Fibroblast of lung (primary cell): Measurements from ENCODE around the gene FCRLB. TPM values are rescaled to one million over a fixed set of nuclear protein-coding genes. Genes with fewer than 3 reads are reported as not detected.

ENCODE experiments used
- DNase-seq, 2 donors: peaks; one replicate each; pipeline versions ENCODE4 v3.0.0 to v3.0.0-alpha.2; 2010; ENCODE audit warnings: low read depth in 2 of 2
- H2AFZ ChIP-seq: 2 replicates; pipeline ENCODE4 v1.5.1; 2012; ENCODE audit warnings: low read length, control low read depth, inconsistent platforms
- H3K27ac ChIP-seq: 2 replicates; pipeline ENCODE4 v1.5.1; 2011; ENCODE audit warnings: low read length, control low read depth; ENCODE audit not compliant: insufficient read depth
- H3K27me3 ChIP-seq: 2 replicates; pipeline ENCODE4 v1.5.1; 2011; ENCODE audit warnings: mild to moderate bottlenecking, low read length; ENCODE audit not compliant: control insufficient read depth, insufficient read depth
- H3K36me3 ChIP-seq: 2 replicates; pipeline ENCODE4 v1.5.1; 2011; ENCODE audit warnings: low read length; ENCODE audit not compliant: control insufficient read depth, insufficient read depth
- H3K4me1 ChIP-seq: 2 replicates; pipeline ENCODE4 v1.5.1; 2011; ENCODE audit warnings: low read length; ENCODE audit not compliant: control insufficient read depth, insufficient read depth; ENCODE audit errors: extremely low read depth
- H3K4me2 ChIP-seq: 2 replicates; pipeline ENCODE4 v1.5.1; 2011; ENCODE audit warnings: low read length, control low read depth; ENCODE audit not compliant: insufficient read depth; ENCODE audit errors: extremely low read depth
- H3K4me3 ChIP-seq, 4 experiments: fragments of 200-600 bp in 1 of 4; sonication (generic) in 1 of 4; replicated peaks in 1 of 4; 2 replicates each; pipeline ENCODE4 v1.5.1; 2011 to 2016; ENCODE audit warnings: low read length in 4 of 4, low read depth in 3 of 4, mild to moderate bottlenecking in 3 of 4, control low read depth in 2 of 4, inconsistent platforms in 1 of 4, mixed read lengths in 1 of 4; ENCODE audit not compliant: insufficient read depth in 1 of 4; ENCODE audit errors: control extremely low read depth in 1 of 4
- H3K79me2 ChIP-seq: 2 replicates; pipeline ENCODE4 v1.5.1; 2012; ENCODE audit warnings: mild to moderate bottlenecking, low read length, inconsistent platforms; ENCODE audit not compliant: control insufficient read depth, insufficient read depth
- H3K9ac ChIP-seq: 2 replicates; pipeline ENCODE4 v1.5.1; 2011; ENCODE audit warnings: mild to moderate bottlenecking, low read length, control low read depth; ENCODE audit not compliant: insufficient read depth
- H3K9me3 ChIP-seq: 2 replicates; pipeline ENCODE4 v1.5.1; 2012; ENCODE audit warnings: low read depth, low read length; ENCODE audit not compliant: control insufficient read depth, insufficient read depth
- H4K20me1 ChIP-seq: 2 replicates; pipeline ENCODE4 v1.5.1; 2011; ENCODE audit warnings: low read length; ENCODE audit not compliant: control insufficient read depth, insufficient read depth; ENCODE audit errors: extremely low read depth
- EZH2 ChIP-seq: IDR thresholded peaks from 2 replicates; pipeline ENCODE4 v1.5.1; 2012; ENCODE audit warnings: low read length, control low read depth, mild to moderate bottlenecking; ENCODE audit errors: missing control alignments
- polyA plus RNA-seq, 2 donors: library from polyadenylated mRNA; depleted of rRNA in 1 of 2; stranded (reverse) in 1 of 2; unstranded in 1 of 2; fragments of >200 nt; gene quantifications; 2 replicates each; pipeline ENCODE4 v1.2.1, GENCODE V29; 2011 to 2012; ENCODE audit warnings: missing spikeins in 1 of 2
- total RNA-seq: library from RNA; depleted of rRNA; stranded (reverse); fragments of >200 nt; gene quantifications from 2 replicates; pipeline ENCODE4 v1.2.1, GENCODE V29; 2014
- TF ChIP-seq, protein P1 (sequence below), 2 donors: IDR thresholded peaks in 1 of 2; conservative IDR thresholded peaks in 1 of 2; 1 replicate in 1 of 2; 2 replicates in 1 of 2; pipeline ENCODE4 v1.5.1; 2011 to 2012; ENCODE audit warnings: low read length in 2 of 2, control low read depth in 1 of 2, inconsistent platforms in 1 of 2, low read depth in 1 of 2, mild to moderate bottlenecking in 1 of 2

FCRLB gene
- total and polyA plus RNA-seq, 2 donors (not counting 1 experiment from before 2014, with no cell fraction given), result 0.45 to 1.2 TPM

DNA sequence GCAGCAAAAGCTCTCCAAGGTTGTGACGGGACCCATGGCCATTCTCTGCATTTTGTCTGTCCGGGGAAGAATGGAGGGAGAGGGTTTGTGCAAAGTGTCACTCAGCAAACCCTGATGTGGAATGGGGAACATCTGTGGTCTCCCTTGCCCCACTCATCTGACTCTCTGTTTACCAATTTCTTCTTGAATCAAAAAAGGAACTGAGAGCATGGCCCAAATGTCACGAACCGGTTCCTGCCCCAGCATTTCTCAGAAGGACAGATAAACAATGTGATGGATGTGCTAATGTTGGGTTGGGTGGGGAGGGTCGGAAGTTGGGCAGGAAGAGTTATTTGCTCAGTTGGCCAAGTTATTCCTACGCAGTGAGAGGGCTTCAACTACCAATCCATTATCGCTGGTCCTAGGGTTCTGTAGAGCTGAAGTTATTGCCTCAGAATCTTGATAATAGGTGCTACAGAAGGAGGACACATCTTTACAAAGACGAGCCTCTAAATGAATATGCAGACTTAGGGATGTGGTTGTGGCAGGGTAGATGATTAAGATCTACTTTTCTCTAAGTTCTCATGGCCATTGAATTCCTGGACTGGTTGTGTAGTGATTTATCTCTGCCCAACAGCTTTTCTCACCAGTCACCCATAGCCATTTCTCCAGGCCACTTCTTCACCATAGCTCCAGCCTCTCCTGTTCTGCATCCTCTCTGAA, 18.7 kb downstream of the FCRLB start:
- no peak overlapping the region for H2AFZ ChIP-seq
- no peak for TF ChIP-seq EZH2
- TF ChIP-seq, protein P1, sequence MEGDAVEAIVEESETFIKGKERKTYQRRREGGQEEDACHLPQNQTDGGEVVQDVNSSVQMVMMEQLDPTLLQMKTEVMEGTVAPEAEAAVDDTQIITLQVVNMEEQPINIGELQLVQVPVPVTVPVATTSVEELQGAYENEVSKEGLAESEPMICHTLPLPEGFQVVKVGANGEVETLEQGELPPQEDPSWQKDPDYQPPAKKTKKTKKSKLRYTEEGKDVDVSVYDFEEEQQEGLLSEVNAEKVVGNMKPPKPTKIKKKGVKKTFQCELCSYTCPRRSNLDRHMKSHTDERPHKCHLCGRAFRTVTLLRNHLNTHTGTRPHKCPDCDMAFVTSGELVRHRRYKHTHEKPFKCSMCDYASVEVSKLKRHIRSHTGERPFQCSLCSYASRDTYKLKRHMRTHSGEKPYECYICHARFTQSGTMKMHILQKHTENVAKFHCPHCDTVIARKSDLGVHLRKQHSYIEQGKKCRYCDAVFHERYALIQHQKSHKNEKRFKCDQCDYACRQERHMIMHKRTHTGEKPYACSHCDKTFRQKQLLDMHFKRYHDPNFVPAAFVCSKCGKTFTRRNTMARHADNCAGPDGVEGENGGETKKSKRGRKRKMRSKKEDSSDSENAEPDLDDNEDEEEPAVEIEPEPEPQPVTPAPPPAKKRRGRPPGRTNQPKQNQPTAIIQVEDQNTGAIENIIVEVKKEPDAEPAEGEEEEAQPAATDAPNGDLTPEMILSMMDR (conservative IDR thresholded peaks at IDR 0.05 in 1 of 2, IDR thresholded peaks at IDR 0.05 in 1 of 2; ENCODE audit: low read depth in 1 of 2, low read length in 2 of 2), result no peak
- no peak for DNase-seq
- no peaks in the 10 kb centered on the region for H3K27me3 ChIP-seq
- H3K36me3 ChIP-seq, result no peaks in the 10 kb centered on the region
- no peaks in the 10 kb centered on the region for H4K20me1 ChIP-seq
- H3K27ac ChIP-seq, result no peak overlapping the region
- no peaks in the 10 kb centered on the region for H3K9me3 ChIP-seq
- peaks cover 5% of the 10 kb centered on the region for H3K4me1 ChIP-seq
- no peak overlapping the region for H3K4me2 ChIP-seq
- no peak overlapping the region for H3K9ac ChIP-seq
- H3K4me3 ChIP-seq, result no peak overlapping the region
- H3K79me2 ChIP-seq, result no peaks in the 10 kb centered on the region

DNA sequence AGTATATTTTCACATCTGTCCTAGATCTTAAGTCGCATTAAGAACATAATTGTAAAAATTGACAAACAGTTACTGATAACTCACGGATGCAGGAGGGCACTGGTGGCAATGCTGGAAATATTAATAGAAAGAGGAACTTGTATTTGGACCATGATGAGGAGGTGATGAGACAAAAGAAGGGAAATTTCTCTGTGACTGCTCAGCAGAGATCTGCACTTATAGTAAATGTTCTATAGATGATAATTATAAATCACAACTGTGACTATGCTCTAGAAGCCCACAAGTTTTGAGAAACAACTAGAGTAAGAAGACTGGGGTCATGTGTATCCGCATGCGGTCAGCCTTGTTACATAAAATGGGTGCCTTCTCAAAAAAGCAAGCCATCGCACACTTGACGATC, 19.6 kb downstream of the FCRLB start:
- no peak overlapping the region for H2AFZ ChIP-seq

DNA sequence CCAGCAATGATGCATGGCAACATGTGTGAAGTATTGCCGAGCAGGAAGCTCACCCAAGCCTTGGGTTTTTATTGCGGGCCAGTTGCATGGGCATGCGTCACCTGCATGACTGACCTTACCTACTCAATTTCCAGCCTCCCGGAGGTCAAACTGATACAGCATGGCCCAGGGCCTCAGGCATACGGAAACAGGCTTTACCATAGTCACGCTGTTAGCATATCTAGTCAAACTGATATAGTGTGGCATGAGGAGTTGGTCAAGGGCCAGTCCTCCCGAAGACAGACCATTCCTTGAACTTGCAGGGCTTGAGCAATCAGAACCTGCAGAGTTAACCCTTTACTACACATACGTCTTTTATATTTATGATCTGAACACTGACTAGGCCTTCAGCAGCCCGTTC, 21.9 kb downstream of the FCRLB start:
- Histone ChIP-seq H3K9me3 (no peaks in the 10 kb centered on the region), H3K4me1 (peaks cover 2% of the 10 kb centered on the region), H2AFZ (no peak overlapping the region), H3K36me3 (no peaks in the 10 kb centered on the region), H3K27me3 (no peaks in the 10 kb centered on the region), H3K4me3 (no peak overlapping the region), H3K79me2 (no peaks in the 10 kb centered on the region), H3K4me2 (no peak overlapping the region), H4K20me1 (no peaks in the 10 kb centered on the region), H3K9ac (no peak overlapping the region), H3K27ac (no peak overlapping the region)
- DNase-seq, result peak in 1 of 2 donors; percentile 33
- TF ChIP-seq, protein P1 (conservative IDR thresholded peaks at IDR 0.05 in 1 of 2, IDR thresholded peaks at IDR 0.05 in 1 of 2; ENCODE audit: low read depth in 1 of 2, low read length in 2 of 2), result no peak
- no peak for TF ChIP-seq EZH2

More for the DNA sequence above, 19.6 kb downstream of the FCRLB start:
- Histone ChIP-seq H3K36me3 (no peaks in the 10 kb centered on the region), H3K9ac (no peak overlapping the region), H4K20me1 (no peaks in the 10 kb centered on the region), H3K4me3 (no peak overlapping the region), H3K4me2 (no peak overlapping the region), H3K4me1 (peaks cover 5% of the 10 kb centered on the region), H3K27me3 (no peaks in the 10 kb centered on the region), H3K79me2 (no peaks in the 10 kb centered on the region), H3K9me3 (no peaks in the 10 kb centered on the region), H3K27ac (no peak overlapping the region)
- TF ChIP-seq EZH2, result no peak
- TF ChIP-seq, protein P1 (conservative IDR thresholded peaks at IDR 0.05 in 1 of 2, IDR thresholded peaks at IDR 0.05 in 1 of 2; ENCODE audit: low read depth in 1 of 2, low read length in 2 of 2), result no peak
- no peak for DNase-seq
